Measurements from ENCODE around the gene EHD2. TPM values are rescaled to one million over a fixed set of nuclear protein-coding genes. Genes with fewer than 3 reads are reported as not detected.

EHD2 gene
- total and polyA plus RNA-seq, 2 of the 13 experiments (the other 11 are each of a cell fraction or from before 2014, with no cell fraction given): 0.09 to 0.28 TPM

DNA sequence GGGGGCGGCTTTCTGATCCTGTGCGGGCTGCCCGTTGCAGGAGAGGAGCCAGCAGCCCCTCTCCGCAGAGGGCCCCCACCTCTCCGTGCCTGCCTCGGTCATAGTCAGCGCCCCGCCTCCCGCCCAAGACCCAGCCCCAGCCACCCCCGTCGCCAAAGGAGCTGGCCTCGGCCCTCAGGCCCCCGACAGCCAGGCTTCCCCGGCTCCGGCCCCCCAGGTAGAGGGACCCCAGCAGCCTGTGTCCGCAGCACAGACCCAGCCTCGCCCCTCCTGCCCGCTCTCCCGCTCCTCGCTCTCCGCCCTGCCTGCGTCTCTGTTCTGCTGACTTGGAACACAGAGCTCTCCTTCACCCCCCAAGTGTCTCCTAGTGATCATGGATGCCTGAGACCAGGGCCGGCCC, 31.3 kb upstream of the EHD2 start (continued):
- TF ChIP-seq JUN (CRISPR knock-in tag; IDR thresholded peaks at IDR 0.05): no peak

DNA sequence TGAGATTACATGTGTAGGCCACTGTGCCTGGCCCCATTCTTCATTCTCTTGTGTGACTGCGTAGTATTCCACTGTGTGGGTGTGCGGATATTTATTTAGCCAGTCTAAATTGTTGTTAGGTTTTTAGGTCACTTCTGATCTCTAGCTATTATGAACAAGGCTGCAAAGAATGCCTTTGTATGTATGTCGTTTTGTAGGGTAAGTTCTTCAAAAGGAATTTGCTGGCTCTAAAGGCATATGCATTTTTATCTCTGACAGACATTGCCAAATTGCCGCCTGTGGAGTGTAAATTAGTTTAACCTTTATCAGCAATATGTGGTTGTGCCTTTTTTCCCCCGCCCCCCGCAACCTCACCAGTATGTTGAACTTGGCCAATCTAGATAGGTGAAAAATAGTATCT, 30.3 kb upstream of the EHD2 start:
- BruUV-seq (replicated peaks): no TSS peak
- Histone ChIP-seq H3K27me3 (ENCODE audit: control insufficient read depth in 1 of 2, insufficient read depth in 2 of 2, low read length in 2 of 2) (no peaks in the 10 kb centered on the region), H3K4me3 (replicated peaks in 1 of 3; ENCODE audit: insufficient read depth in 1 of 3, low read depth in 2 of 3, low read length in 3 of 3) (no peak overlapping the region), H3K4me2 (ENCODE audit: low read depth, low read length) (no peak overlapping the region), H4K20me1 (ENCODE audit: insufficient read depth, low read length) (no peaks in the 10 kb centered on the region), H3K79me2 (ENCODE audit: insufficient read depth, low read length) (no peaks in the 10 kb centered on the region), H3K4me1 (ENCODE audit: insufficient read depth, low read length) (no peaks in the 10 kb centered on the region), H3K27ac (ENCODE audit: extremely low read length, insufficient read depth, low read length) (no peak overlapping the region), H3K36me3 (replicated peaks in 1 of 2; ENCODE audit: control insufficient read depth in 1 of 2, insufficient read depth in 2 of 2, low read length in 2 of 2) (no peaks in the 10 kb centered on the region; a peak in 1 of 5 replicates), H3K9ac (ENCODE audit: insufficient read depth, low read depth, low read length) (no peak overlapping the region), H2AFZ (ENCODE audit: low read length) (no peak overlapping the region), H3K9me3 (ENCODE audit: low read length) (no peaks in the 10 kb centered on the region)
- ChIA-PET POLR2A (no interaction called here), CTCF (ENCODE audit: low intra/inter-chr PET ratio, low total read pairs) (no interaction called here)
- ATAC-seq (no peak), FAIRE-seq (no peak), DNase-seq (ENCODE audit: low spot score) (no peak)
- in situ Hi-C loops (cut with HindIII; ENCODE audit: extremely low pct_ligation_motif_present, low pct_unique_long_range_greater_than_20kb) (no loop called here), intact Hi-C loops (cut with micrococcal nuclease; ENCODE audit: unreplicated experiment) (no loop called here)
- 92% methylated on average over 6 of the region's 6 CpGs for WGBS (ENCODE audit: low lambda C conversion rate)
- TF ChIP-seq U2AF1 (optimal IDR thresholded peaks at IDR 0.05; ENCODE audit: low read depth, low read length): no peak
- TF ChIP-seq ZNF3 (CRISPR knock-in tag; IDR thresholded peaks at IDR 0.05): no peak
- TF ChIP-seq, protein P1, sequence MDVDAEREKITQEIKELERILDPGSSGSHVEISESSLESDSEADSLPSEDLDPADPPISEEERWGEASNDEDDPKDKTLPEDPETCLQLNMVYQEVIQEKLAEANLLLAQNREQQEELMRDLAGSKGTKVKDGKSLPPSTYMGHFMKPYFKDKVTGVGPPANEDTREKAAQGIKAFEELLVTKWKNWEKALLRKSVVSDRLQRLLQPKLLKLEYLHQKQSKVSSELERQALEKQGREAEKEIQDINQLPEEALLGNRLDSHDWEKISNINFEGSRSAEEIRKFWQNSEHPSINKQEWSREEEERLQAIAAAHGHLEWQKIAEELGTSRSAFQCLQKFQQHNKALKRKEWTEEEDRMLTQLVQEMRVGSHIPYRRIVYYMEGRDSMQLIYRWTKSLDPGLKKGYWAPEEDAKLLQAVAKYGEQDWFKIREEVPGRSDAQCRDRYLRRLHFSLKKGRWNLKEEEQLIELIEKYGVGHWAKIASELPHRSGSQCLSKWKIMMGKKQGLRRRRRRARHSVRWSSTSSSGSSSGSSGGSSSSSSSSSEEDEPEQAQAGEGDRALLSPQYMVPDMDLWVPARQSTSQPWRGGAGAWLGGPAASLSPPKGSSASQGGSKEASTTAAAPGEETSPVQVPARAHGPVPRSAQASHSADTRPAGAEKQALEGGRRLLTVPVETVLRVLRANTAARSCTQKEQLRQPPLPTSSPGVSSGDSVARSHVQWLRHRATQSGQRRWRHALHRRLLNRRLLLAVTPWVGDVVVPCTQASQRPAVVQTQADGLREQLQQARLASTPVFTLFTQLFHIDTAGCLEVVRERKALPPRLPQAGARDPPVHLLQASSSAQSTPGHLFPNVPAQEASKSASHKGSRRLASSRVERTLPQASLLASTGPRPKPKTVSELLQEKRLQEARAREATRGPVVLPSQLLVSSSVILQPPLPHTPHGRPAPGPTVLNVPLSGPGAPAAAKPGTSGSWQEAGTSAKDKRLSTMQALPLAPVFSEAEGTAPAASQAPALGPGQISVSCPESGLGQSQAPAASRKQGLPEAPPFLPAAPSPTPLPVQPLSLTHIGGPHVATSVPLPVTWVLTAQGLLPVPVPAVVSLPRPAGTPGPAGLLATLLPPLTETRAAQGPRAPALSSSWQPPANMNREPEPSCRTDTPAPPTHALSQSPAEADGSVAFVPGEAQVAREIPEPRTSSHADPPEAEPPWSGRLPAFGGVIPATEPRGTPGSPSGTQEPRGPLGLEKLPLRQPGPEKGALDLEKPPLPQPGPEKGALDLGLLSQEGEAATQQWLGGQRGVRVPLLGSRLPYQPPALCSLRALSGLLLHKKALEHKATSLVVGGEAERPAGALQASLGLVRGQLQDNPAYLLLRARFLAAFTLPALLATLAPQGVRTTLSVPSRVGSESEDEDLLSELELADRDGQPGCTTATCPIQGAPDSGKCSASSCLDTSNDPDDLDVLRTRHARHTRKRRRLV (CRISPR knock-in tag; IDR thresholded peaks at IDR 0.05): no peak
- TF ChIP-seq ZNF547 (CRISPR knock-in tag; IDR thresholded peaks at IDR 0.05): no peak
- no peak for TF ChIP-seq ZKSCAN8 (CRISPR knock-in tag; IDR thresholded peaks at IDR 0.05; ENCODE audit: borderline replicate concordance)
- no peak for TF ChIP-seq ZNF761 (CRISPR knock-in tag; conservative IDR thresholded peaks at IDR 0.05)
- TF ChIP-seq FOXM1 (CRISPR knock-in tag; IDR thresholded peaks at IDR 0.05): no peak
- no peak for TF ChIP-seq FOXA3 (CRISPR knock-in tag; IDR thresholded peaks at IDR 0.05)
- TF ChIP-seq, protein P2, sequence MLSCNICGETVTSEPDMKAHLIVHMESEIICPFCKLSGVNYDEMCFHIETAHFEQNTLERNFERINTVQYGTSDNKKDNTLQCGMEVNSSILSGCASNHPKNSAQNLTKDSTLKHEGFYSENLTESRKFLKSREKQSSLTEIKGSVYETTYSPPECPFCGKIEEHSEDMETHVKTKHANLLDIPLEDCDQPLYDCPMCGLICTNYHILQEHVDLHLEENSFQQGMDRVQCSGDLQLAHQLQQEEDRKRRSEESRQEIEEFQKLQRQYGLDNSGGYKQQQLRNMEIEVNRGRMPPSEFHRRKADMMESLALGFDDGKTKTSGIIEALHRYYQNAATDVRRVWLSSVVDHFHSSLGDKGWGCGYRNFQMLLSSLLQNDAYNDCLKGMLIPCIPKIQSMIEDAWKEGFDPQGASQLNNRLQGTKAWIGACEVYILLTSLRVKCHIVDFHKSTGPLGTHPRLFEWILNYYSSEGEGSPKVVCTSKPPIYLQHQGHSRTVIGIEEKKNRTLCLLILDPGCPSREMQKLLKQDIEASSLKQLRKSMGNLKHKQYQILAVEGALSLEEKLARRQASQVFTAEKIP (CRISPR knock-in tag; IDR thresholded peaks at IDR 0.05; ENCODE audit: borderline replicate concordance): no peak
- no peak for TF ChIP-seq IKZF4 (CRISPR knock-in tag; IDR thresholded peaks at IDR 0.05; ENCODE audit: borderline replicate concordance, low read depth, not compliant biosample characterization)
- no peak for TF ChIP-seq ZNF331 (CRISPR knock-in tag; IDR thresholded peaks at IDR 0.05)
- TF ChIP-seq HOXA5 (CRISPR knock-in tag; IDR thresholded peaks at IDR 0.05): no peak
- TF ChIP-seq SUZ12 (IDR thresholded peaks at IDR 0.05; ENCODE audit: low read depth, low read length): no peak
- no peak for TF ChIP-seq TCF12 (IDR thresholded peaks at IDR 0.05)
- no peak for TF ChIP-seq TCF12 (CRISPR knock-in tag; IDR thresholded peaks at IDR 0.05)
- no peak for TF ChIP-seq ZNF256 (CRISPR knock-in tag; conservative IDR thresholded peaks at IDR 0.05)
- no peak for TF ChIP-seq PHF5A (CRISPR knock-in tag; IDR thresholded peaks at IDR 0.05; ENCODE audit: low read depth, unreplicated experiment)
- TF ChIP-seq KDM5A (IDR thresholded peaks at IDR 0.05; ENCODE audit: borderline replicate concordance, low read length): no peak
- TF ChIP-seq ZNF431 (CRISPR knock-in tag; IDR thresholded peaks at IDR 0.05; ENCODE audit: borderline replicate concordance, low read depth): no peak
- no peak for TF ChIP-seq KAT7 (CRISPR knock-in tag; IDR thresholded peaks at IDR 0.05; ENCODE audit: borderline replicate concordance)

All from HepG2 (cell line).